HG03045 (cell line): Measurements from ENCODE around the gene GUCD1.
"Not testable (repeated sequence)": the region's sequence is repeated elsewhere in the genome, so short reads cannot be mapped to it uniquely, and the experiment has no call there.

Experiments
- ATAC-seq: cut with Tn5 transposase; IDR thresholded peaks from one replicate; pipeline ENCODE4 v1.9.1; 2021; ENCODE audit warnings: mild to moderate bottlenecking, moderate library complexity; ENCODE audit not compliant: unreplicated experiment

GUCD1 gene

GRCh38 chr22:24565077-24565476, 10.1 kb upstream of the GUCD1 start:
- no peak for ATAC-seq

GRCh38 chr22:24564376-24565058, 9.6 kb upstream of the GUCD1 start:
- ATAC-seq: no peak

- ATAC-seq: no peak
These were observed 8.3 kb upstream of the GUCD1 start for GRCh38 chr22:24563246-24563645.

GRCh38 chr22:24559471-24559870, 4.5 kb upstream of the GUCD1 start:
- no peak for ATAC-seq

GRCh38 chr22:24555165-24556039, 464 bp upstream of the GUCD1 start, which contains the start of gene SNRPD3:
TSS of gene SNRPD3 (plus strand) at chr22:24555999. CDS start at chr22:24557675, 1,676 bp downstream.
- ATAC-seq: peak; percentile 79

GRCh38 chr22:24553597-24554312, 1.2 kb downstream of the GUCD1 start:
- no peak for ATAC-seq

- ATAC-seq: not testable (repeated sequence)
These were observed 2.2 kb downstream of the GUCD1 start for GRCh38 chr22:24552503-24553286.

- ATAC-seq: no peak
These were observed 4.0 kb downstream of the GUCD1 start for GRCh38 chr22:24550902-24551435.

GRCh38 chr22:24550028-24550901, 4.7 kb downstream of the GUCD1 start:
- no peak for ATAC-seq

GRCh38 chr22:24548812-24549211, 6.1 kb downstream of the GUCD1 start:
- ATAC-seq: no peak

GRCh38 chr22:24543679-24544243, 11.2 kb downstream of the GUCD1 start:
- no peak for ATAC-seq

GRCh38 chr22:24543185-24543601, 11.7 kb downstream of the GUCD1 start:
- ATAC-seq: no peak

GRCh38 chr22:24542641-24543040, 12.3 kb downstream of the GUCD1 start:
- no peak for ATAC-seq

GRCh38 chr22:24541681-24542515, 13.0 kb downstream of the GUCD1 start:
- ATAC-seq: no peak

GRCh38 chr22:24540470-24540869, 14.5 kb downstream of the GUCD1 start:
- no peak for ATAC-seq

GRCh38 chr22:24536089-24536488, 18.8 kb downstream of the GUCD1 start:
- ATAC-seq: no peak

- no peak for ATAC-seq
These were observed 19.6 kb downstream of the GUCD1 start for GRCh38 chr22:24535348-24535747.

- ATAC-seq: no peak
These were observed 22.9 kb downstream of the GUCD1 start for GRCh38 chr22:24532075-24532474.
